ENCODE results near the gene EFR3B.
"Not testable (repeated sequence)": the region's sequence is repeated elsewhere in the genome, so short reads cannot be mapped to it uniquely, and the experiment has no call there.

EFR3B gene

GRCh38 chr2:25109822-25110221, 67.9 kb downstream of the EFR3B start:
- DNase-seq: peak; percentile 6

- DNase-seq: no peak
Measured at GRCh38 chr2:25112113-25112512, 70.2 kb downstream of the EFR3B start.

- no peak for DNase-seq
Measured at GRCh38 chr2:25115249-25115883, 73.5 kb downstream of the EFR3B start.

- no peak for DNase-seq
Measured at GRCh38 chr2:25115902-25116301, 74.0 kb downstream of the EFR3B start.

GRCh38 chr2:25116956-25117355, 75.1 kb downstream of the EFR3B start:
- no peak for DNase-seq

- no peak for DNase-seq
Measured at GRCh38 chr2:25119263-25119662, 77.4 kb downstream of the EFR3B start.

- DNase-seq: no peak
Measured at GRCh38 chr2:25122367-25122766, 80.5 kb downstream of the EFR3B start.

GRCh38 chr2:25123682-25124081, 81.8 kb downstream of the EFR3B start:
- DNase-seq: no peak

- DNase-seq: no peak
Measured at GRCh38 chr2:25125189-25125588, 83.3 kb downstream of the EFR3B start.

GRCh38 chr2:25125976-25126375, 84.1 kb downstream of the EFR3B start:
- no peak for DNase-seq

GRCh38 chr2:25127071-25127470, 85.2 kb downstream of the EFR3B start:
- not testable (repeated sequence) for DNase-seq

- no peak for DNase-seq
Measured at GRCh38 chr2:25127646-25128045, 85.8 kb downstream of the EFR3B start.

- no peak for DNase-seq
Measured at GRCh38 chr2:25129901-25130520, 88.1 kb downstream of the EFR3B start.

- no peak for DNase-seq
Measured at GRCh38 chr2:25131253-25131566, 89.3 kb downstream of the EFR3B start.

GRCh38 chr2:25131567-25132298, 89.9 kb downstream of the EFR3B start:
- DNase-seq: no peak

GRCh38 chr2:25132299-25132635, 90.4 kb downstream of the EFR3B start:
- DNase-seq: peak; percentile 13

- no peak for DNase-seq
Measured at GRCh38 chr2:25132693-25133092, 90.8 kb downstream of the EFR3B start.

- not testable (repeated sequence) for DNase-seq
Measured at GRCh38 chr2:25140535-25140934, 98.7 kb downstream of the EFR3B start.

- no peak for DNase-seq
Measured at GRCh38 chr2:25141120-25141519, 99.2 kb downstream of the EFR3B start.

GRCh38 chr2:25145803-25146202, 103.9 kb downstream of the EFR3B start:
- no peak for DNase-seq

GRCh38 chr2:25146896-25147295, 105.0 kb downstream of the EFR3B start:
- DNase-seq: no peak

- DNase-seq: no peak
Measured at GRCh38 chr2:25149646-25150045, 107.8 kb downstream of the EFR3B start.

GRCh38 chr2:25150993-25151392, 109.1 kb downstream of the EFR3B start:
- not testable (repeated sequence) for DNase-seq

- DNase-seq: no peak
Measured at GRCh38 chr2:25151718-25152117, 109.8 kb downstream of the EFR3B start.

- DNase-seq: no peak
Measured at GRCh38 chr2:25155401-25155800, 113.5 kb downstream of the EFR3B start.

All from NCI-H226 (cell line).